HG03342 (cell line): ENCODE results near the gene DBP.

Experiments used
- ATAC-seq: cut with Tn5 transposase; IDR thresholded peaks from one replicate; pipeline ENCODE4 v1.9.1; 2021; ENCODE audit warnings: mild to moderate bottlenecking, moderate library complexity; ENCODE audit not compliant: unreplicated experiment

DBP gene

DNA sequence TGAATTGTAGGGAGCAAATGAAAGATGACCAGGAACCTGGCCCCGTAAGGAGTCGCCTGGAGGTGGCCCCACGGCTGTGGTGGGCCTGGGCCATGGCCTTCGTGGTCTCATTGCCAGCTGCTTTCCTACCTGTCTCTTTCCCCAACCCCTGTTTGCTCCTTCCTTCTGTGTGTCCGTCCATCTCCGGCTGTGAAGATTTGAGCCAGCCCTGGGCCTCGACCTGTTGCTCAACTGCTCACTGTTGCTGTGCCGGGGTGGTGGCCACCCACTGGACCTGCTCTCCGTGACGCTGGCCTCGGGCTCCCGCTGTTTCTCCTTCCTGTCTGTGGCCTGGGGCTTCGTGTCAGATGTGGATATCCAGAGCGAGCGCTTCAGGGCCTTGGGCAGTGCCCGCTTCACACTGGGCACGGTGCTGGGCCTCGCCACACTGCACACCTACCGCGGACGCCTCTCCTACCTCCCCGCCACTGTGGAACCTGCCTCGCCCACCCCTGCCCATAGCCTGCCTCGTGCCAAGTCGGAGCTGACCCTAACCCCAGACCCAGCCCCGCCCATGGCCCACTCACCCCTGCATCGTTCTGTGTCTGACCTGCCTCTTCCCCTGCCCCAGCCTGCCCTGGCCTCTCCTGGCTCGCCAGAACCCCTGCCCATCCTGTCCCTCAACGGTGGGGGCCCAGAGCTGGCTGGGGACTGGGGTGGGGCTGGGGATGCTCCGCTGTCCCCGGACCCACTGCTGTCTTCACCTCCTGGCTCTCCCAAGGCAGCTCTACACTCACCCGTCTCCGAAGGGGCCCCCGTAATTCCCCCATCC, 8.5 kb downstream of the DBP start:
- no peak for ATAC-seq

DNA sequence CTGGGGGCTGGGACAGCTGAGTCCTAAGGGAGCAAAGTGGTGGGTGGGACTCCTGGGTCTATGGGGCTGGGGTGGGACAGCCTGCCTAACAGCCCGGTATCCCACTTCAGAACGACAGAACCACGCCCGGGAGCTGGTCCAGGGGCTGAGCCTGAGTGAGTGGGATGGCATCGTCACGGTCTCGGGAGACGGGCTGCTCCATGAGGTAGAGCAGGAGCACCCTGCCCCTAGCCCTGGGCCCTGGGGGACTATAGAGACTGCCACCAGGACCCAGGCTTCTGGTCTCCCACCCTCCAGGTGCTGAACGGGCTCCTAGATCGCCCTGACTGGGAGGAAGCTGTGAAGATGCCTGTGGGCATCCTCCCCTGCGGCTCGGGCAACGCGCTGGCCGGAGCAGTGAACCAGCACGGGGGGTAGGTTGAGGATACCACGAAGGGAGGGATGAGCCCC, 9.3 kb downstream of the DBP start:
- no peak for ATAC-seq

DNA sequence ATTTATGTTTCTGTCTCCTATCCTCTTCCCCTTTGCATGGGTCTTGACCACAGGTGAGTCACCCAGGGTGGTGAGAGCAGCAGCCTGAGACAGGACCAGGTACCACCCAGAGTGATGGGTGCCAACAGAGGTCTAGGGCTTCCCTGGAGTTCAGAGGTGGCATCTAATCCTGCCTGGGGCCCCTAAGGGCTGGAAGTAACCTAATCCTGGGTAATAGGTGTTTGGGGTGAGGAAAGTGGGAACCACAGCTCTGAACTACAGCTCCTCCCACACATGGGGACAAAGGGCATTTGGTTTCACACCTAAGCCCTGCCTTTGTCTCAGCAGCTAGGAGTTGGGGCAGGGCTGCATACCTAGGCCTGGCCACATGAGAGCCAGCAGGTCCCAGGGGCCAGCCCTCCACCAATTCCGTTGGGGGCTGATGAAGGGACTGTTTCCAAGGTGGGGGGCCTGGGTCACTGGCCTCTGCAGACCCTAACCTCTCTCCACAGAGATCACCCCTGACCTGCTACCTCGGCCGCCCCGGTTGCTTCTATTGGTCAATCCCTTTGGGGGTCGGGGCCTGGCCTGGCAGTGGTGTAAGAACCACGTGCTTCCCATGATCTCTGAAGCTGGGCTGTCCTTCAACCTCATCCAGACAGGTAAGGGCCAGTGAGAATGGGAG, 9.8 kb downstream of the DBP start:
- no peak for ATAC-seq

DNA sequence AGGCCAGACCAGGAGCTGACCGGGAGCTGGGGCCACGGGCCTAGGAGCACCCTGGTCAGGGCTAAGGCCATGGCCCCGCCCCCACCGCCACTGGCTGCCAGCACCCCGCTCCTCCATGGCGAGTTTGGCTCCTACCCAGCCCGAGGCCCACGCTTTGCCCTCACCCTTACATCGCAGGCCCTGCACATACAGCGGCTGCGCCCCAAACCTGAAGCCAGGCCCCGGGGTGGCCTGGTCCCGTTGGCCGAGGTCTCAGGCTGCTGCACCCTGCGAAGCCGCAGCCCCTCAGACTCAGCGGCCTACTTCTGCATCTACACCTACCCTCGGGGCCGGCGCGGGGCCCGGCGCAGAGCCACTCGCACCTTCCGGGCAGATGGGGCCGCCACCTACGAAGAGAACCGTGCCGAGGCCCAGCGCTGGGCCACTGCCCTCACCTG, 11.3 kb downstream of the DBP start:
- no peak for ATAC-seq

DNA sequence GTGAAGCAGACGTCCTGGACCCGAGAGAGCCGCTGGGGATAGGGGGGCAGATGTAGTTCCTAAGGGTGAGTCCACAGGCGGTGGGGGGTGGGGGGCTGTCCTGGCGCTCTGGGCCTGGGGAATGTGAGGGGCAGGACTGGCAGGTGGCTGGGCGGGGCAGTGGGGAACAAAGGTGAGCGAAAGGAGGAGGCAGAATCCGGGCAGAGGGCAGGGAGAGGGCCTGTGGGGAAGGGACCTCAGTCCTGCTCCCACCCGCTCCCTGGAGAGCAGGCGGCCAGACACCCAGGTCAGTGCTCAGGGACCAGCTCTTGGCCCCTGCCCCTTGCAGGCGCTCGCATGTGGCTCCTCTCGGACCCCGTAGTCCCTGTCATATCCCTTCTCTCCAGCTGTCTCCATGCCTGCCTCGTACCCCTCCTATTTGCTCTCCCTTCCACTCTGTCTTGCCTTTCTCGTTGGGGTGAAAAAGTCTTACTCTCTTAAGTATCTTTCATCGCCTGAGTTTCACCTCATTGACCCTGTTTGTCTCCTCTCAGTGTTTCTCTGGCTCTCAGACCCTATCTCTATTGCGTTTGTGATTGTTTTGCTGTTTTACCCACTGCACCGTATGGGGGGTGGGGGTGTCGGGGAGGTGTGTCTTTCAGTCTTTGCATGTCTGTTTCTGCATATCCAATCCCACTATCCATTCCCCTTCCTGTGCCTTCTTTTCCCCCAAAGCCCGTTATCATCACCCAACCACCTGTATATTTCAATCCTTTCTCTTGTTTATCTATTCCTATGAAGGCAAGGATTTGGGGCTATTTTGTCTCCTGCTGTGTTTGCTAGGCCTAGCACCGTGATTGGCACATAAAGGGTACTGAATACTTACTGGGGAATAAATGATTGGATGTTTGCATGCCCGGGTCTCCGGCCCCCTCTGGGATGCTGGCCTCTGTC, 12.1 kb downstream of the DBP start:
- no peak for ATAC-seq

DNA sequence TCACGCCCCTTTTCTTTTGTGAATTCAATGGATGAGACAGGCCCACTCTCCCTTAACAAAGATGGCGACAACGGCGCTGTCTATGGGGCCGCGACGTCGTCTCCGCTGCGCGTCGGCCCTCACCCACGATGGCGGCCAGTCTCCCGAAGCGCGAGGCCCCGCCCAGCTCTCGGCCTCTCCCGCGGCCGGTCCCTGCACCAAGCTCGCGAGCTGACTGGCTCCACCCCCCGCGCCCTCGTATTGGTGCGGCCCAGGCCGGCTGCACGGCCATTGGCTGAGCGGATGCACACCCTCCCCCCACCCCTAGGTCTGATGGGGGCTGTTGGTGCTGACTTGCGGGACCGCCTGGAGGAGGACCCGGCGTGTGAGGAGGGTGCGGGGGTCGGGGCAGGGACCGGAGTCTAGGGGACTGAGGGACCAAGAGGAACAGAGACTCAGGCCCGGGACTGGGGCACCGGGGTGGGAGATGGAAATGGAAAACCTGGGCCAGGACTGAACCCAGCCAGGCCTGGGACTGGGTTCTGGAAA, 13.0 kb downstream of the DBP start:
- ATAC-seq, result peak; percentile 59

DNA sequence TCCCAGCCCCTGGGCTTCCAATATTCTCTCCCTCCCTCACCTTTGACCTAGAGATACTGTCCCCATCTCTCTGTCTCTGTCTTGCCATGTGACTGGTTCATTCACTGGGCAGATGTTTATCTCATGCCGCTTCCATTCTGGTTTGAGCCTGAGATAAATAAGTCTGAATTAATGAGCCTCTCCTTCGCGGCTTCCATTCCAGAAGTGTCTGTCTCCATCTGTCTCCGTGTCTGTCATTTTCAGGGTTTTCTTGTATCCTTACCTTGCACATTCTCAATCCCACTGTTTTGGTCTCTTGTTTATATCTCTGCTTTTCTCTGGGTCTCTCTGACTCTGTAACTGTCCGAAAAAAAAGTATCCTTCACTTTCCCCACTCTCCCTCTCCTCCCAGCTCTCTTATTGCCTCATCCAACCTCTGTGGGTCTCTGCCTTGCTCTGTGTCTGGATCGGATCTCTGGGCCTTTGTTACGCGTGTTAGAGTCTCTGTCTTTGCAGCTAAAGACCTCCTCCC, 13.6 kb downstream of the DBP start:
- no peak for ATAC-seq

DNA sequence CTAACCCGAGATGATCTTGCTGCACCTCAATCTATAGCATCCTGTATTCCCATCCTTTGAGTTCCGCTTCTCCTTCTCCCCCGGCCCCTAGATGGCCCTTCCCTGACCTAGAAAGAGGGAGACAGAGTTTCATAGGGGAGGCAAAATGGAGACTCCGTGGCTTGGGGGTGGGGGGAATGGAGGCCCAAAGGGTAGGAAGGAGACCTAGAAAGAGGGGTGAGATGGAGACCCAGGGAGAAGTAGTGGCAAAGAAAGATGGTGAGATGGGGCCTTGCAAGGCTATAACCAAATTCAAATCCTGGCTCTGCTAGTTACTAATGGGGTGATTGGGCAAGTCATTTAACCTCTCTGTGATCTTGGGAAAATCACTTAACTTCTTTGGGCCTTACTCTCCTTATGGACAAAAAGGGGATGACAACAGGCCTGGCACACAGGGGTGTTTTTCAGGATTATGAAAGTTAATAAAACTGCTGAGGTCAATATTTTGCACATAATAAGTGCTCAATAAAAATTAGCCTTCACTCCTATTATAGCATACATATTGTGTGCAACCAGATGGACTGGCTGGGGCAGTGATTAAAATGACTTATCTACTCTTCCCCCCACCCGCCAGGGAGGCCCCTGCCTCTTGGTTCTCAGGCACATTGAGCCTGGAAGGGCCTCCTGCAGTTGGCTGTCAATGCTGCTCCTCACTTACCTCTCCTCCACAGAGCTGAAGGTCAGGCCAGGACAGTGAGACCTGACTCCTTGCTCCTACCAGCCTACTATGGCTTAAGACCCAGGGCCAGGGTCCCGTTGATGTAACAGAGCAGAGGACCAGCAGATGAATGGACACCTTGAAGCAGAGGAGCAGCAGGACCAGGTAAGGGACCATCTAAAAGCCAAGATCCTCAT, 17.2 kb downstream of the DBP start:
- no peak for ATAC-seq

DNA sequence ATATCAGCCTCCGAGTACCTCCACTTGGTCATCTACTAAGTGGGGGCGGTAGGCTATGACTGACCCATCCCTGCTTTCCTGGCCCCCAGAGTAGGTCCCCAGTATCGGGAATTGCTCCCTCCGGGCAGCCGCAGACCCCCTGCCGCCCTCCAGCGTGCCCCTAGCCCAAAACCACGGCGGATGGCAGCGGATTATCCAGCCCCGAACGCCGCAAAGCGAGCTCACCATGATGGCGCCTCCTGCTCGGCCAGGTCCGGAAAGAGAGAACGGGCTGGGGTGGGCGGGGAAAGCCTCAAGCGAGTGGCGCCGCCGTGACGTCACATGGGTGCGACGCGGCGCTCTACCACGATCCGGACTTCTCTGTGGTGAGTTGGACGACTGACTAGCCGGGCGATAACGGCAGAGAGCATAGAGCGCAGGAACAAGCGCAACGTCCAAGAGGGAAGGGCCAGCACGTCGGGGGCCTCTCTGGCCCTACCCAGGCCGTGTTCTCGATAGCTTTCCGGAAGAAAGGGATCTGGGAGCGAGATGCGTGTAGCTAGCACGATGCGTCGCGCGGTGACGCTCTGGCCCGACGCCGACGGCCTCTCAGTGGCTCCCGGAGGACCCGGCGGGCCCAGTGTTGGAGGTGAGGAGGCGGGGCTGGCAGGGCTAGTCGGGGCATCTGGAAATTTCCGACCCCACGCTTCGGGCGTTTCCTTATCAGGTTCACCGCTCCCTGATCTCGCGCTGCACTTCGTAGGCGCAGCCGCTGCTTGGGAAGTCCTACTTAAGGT, 18.1 kb downstream of the DBP start, which contains the start of the genes RPL18 and SPHK2:
Gene RPL18, minus strand, starts transcription at position 263 of the 776 bp plus-strand sequence. Its CDS starts 35 bp downstream, at position 228.
Gene SPHK2, plus strand, starts transcription at position 591 of the 776 bp plus-strand sequence. CDS start 1,009 bp downstream, outside the sequence.
- ATAC-seq, result peak; percentile 71

DNA sequence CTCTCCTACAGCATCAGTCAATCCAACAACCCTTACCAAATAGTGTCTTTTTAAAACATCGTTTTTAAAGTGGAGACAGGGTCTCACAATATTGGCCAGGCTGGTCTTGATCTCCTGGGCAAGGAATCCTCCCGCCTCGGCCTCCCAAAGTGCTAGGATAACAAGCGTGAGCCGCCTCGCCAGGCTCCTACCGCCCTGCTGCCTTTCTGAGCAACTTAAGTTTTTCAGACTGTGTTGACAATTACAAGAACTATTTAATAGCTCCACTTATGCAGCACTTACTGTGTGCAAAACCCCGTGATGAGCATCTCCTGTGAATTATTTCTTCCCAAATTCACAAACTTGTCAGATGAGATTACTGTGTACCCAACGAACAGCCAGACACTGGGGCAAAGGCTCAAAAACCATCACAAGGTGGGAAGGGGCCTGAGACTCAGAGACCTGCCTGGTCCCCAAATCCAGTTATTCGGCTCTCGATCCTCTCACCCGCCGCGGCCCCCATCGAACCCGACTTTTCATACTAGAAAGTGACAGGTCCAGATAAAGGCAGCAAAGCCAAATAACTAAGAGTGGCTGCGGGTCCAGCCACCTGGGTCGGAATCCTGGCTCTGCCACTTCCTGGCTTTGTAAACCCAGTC, 18.8 kb downstream of the DBP start:
- ATAC-seq, result no peak

DNA sequence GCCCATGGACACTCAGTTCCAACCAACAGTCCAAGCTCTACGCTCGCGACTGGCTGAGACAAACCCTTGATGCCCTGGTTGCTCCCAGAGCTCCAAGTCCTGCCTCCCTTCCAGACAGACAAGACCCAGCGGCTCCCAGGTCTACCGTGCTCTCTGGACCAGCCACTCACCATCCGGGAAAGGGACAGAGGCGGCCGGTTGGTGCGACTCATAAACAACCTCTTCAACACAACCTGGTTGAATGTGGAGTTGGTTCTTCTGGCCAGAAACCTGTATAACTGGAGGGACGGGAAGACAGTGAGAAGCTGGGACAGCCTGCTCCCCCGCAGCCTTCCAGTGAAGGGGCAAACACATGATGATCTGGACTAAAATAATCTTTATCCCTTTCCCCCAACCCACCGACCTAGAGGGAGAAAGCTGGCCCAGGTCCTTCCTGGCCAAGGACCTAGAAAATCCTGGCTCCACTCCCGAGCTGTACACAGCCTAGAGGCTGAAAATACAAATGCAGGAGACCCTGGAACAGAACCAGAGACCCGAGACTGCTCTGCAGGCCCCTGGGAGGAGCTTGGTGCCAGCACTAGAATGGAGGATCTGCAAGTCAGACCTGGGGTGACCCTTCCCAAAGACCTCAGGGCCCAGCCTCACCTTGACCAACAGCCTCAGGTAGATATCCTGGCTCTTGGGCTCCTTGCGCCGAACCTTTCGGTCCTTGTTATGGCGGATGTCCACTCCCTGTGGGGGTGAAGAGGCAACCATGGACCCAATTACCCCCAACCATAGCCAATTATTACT, 19.8 kb downstream of the DBP start:
- ATAC-seq, result no peak

DNA sequence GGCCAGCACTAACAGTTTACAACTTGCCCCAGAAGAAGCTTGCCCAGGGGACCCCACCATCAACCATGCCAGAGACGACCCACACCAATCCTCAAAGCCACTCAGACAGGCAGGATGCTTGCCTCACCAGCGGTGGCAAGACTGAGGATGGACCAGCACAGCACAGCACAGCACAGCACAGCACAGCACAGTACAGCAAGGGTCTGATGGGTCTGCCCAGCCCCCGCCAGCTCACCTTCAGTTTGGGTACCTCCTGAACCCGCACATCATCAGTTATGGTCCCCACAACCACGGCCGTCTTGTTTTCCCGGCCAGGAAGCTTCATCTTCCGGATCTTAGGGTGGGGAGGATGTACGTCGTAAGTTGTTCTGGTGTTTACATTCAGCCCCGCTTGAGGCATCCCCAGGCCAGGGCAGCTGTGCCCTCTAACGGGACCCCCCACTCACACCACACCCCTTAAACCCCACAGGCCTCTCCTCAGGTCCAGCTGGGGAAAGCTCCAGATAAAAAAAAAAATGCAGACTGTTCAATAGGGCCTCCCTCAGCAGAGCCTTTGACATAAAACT, 20.6 kb downstream of the DBP start:
- no peak for ATAC-seq

DNA sequence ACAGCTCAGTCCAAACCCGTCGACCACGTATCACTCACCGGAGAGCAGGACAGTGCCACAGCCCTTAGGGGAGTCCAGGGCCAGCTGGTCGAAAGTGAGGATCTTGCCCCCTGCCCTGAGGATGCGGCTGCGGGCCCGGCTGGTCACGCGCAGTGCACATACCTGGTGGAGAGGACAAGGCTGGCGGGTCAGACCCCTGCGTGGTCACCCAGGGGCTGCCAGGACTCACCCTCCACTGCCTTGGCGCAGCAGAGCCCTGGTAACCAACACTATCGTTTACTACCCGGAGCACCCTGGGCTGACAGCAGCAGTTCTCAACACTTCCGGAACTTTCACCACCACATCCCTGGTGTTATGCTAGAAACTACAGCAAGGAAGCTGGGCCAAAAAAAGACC, 21.1 kb downstream of the DBP start:
- ATAC-seq, result no peak

DNA sequence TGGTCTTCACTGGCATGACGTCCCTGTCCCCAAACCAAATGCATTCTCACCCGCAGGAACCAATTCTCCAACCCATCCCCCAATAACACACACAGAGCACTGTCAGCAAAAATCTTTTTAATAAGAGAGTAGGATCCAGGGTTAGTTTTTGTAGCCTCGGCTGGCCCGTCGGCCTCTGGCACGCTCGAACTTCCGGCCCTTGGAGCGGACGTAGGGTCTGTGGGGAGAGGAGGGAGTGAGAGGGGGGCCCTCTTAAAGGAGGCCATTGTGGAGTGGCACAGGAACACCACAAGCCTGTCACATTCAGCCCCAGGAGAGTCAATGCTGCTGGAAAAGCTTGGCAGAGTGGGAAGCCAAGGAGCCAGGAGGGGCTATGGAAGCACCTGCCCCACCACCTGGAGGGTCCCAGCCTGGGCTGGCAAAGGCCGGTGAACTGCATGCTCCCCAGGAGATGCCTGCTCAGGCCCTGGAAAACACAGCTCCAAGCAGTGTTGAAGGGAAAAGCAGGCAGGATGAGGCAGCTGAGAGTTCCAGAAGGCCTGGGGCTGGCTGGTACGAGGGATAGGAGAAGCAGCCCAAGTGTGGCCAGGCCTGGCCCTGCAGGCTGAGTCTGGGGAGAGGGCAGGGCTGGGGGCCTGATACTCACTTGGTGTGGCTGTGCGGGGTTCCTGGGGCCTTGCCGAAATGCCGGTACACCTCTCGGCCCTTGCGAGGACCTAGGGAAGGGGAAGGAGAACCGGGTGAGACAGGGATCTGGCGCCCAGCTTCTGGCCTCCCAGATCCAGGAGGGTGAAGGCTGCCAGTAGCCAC, 21.7 kb downstream of the DBP start:
- no peak for ATAC-seq

DNA sequence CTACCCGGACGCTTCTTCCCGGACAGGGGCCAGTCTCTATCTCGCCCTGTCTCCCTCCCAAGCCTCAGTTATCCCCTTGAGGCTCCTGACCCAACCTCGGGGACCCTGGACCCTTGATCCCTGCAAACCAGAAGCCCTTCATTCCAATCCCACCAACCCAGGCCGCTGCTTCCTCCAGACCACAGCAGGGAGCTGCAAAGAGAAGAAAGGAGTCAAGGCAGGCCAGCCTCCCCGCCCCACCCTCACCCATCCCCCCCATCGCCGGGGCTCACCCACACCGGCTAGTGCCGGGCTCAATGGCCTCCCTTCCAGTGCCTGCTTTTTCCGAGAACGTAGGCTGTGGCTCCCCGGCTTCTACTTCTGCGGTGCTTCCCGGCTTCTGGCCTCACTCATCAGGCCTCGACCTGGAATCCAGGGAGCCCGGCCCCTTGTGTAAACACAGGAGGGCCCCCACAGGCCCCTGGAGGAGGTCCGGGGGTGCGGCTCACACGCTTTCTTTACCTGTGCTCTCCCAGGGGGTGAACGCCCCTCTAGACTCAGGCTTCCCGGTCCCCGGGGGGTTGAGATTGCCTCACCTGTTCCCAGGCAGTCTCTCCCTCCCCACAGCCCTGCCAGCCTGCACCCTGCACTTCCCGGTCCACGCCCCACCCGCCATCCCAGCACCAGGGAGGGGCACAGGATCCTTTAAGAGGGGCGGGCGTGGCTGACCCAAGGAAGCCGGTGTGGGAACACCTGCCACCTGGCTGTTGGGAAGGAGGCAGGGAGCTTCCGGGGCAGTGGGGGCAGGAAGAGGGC, 22.5 kb downstream of the DBP start, which contains the start of gene FAM83E:
Gene FAM83E, minus strand, starts transcription at position 641 of the 795 bp plus-strand sequence. CDS start 1,704 bp downstream, outside the sequence.
- no peak for ATAC-seq
